Astrocyte of the hippocampus (primary cell): Measurements from ENCODE around the gene NDST3.
"Not testable (repeated sequence)": the region's sequence is repeated elsewhere in the genome, so short reads cannot be mapped to it uniquely, and the experiment has no call there.

Experiments used
- DNase-seq: peaks from one replicate; pipeline ENCODE4 v3.0.0; 2011; ENCODE audit warnings: low read depth, low spot score

Gene NDST3

DNA sequence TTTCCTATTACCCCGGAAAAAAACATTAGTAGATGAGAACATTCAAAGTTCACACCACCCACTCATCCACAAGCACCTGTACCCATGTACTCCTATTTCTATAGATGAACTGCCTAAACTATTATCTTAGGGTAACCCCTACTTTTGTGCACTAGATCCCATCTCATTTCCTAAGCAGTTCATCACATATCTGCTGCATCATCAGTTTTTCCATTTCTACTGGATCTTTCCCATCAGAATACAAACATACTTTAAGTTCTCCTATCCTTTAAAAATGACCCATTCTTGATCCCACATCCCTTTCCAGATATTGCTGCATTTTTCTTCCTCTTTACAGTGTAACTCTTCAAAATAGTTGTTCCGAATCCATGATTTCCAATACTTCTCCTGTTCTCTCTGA lies 237.5 kb downstream of the NDST3 start:
- DNase-seq = no peak

DNA sequence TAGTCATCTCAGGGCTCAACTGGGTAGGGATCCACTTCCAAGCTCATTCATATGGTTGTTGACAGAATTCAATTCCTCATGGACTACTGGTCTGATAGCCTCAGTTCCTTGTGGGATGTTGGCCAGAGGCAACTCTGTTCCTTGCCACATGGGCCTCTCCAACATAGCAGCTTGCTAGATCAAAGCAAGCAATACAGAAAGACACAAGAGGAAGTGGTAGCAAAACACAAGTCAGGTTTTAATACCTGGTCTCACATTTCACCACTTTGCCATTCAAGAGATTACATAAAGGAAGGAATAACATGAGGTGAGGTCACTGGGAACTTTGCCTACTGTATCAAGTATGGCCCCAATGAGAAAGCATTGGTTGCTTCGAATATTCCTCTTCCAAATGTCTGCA lies 239.4 kb downstream of the NDST3 start:
- DNase-seq = no peak

DNA sequence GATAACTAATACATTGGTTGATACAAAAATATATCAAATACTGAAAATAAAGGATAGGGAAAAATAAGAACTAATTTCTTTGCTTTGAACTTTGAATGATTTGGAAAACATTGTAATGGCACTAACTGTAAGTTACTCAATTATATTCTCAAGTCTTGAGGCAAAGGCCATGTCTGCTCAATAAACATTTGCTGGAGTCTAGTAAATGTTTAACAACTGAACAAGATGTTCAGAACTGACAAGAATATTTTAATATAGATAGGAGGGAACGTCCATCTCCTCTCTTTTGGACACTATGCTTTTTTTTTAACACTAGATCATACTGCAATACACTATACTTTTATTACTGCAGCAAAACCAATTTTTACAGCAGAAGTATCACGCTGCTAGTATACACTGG lies 242.3 kb downstream of the NDST3 start:
- no peak for DNase-seq

DNA sequence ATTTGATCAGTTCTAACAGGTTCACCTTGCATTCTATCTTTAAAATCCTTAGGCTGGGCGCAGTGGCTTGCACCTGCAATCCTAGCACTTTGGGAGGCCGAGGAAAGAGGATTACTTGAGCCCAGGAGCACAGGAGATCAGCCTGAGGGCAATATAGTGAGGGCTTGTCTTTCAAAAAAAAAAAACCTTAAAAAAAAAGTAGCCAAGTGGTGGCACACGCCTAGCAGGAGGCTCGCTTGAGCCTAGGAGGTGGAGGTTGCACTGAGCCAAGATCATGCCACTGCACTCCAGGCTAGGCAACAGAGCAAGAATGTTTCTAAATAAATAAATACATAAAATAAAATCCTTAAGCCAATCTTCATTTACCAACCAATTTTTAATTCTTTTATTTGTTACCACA lies 243.0 kb downstream of the NDST3 start:
- no peak for DNase-seq

DNA sequence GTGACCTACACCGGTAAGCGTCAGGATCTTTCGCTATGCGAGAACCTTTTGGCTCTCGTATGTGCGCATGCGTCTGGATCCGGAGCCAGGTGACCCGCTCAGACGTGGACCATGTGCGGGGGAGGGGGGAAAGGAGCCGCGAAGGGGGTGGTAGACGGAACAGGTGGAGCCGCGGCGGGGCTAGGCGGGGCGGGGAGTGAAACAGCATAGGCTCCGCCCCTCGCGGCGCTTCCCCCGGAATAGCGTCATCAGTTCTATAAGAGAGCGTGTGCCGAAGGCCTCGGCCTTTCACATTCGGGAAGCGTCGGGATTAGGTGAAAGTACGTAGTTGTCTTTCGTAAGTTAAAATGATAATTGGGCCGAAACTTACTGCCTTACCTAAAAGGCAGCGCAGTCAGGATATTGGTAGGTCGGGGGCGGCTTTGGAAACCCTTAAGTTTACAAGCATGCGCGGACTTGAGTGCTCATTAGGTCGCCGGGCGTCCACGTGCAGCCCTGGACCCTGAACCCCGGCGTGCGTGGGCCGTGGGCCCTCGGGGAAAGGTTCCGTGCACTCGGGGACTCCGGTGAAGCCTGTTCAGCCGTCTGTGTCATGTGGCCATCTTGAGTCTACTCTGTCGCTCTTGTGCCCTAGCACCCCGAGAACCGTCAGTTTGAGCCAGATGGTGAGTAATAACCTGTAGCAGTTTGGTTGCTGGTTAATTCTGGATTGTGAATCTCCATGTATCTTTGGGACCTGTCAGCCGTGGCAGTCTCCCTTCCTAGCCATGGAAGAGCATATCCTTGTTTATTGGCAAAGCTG lies 244.4 kb downstream of the NDST3 start:
- peak; percentile 97 for DNase-seq

DNA sequence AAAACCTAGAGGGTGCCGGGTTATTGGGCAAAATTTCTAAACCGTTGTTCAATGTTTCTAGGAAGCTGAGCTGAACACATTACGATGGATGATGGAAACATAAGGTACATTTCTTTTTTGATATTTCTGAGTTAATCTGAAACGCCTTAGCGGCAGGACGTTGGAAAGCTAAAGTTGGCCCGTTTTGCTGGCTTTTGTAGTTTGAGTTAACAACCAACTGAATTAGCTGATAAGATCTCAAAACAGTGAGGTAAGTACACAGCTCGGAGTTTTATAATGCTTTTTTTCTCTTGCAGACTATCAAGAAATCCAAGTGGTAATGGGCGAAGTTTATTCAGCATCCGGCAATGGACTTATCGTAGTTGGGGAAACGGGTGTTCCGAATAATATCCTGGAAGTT lies 245.0 kb downstream of the NDST3 start:
- DNase-seq = peak; percentile 16

DNA sequence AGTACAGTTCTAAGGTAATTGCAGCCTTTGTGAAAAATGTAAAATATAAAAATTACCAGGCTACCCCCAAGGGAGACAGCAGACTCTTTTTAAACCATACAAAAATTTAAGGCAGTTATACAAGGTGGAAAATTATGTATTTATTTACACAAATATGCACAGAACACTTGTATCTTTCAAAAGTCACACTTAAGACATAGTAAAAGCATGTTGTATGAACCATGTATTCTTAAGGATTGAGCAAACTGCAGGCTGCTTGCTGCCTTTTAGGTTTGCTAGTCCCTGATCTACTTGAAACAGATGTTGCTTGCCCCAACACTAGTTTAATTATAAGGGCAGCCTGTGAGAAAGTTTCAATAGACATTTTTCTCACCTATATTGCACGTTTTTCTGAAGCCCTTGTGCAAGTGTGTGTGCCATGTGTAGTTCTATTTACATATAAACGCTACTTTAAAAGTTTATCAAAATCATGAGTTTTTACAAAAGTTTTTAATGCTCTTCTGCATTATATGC lies 245.7 kb downstream of the NDST3 start:
- DNase-seq = no peak

DNA sequence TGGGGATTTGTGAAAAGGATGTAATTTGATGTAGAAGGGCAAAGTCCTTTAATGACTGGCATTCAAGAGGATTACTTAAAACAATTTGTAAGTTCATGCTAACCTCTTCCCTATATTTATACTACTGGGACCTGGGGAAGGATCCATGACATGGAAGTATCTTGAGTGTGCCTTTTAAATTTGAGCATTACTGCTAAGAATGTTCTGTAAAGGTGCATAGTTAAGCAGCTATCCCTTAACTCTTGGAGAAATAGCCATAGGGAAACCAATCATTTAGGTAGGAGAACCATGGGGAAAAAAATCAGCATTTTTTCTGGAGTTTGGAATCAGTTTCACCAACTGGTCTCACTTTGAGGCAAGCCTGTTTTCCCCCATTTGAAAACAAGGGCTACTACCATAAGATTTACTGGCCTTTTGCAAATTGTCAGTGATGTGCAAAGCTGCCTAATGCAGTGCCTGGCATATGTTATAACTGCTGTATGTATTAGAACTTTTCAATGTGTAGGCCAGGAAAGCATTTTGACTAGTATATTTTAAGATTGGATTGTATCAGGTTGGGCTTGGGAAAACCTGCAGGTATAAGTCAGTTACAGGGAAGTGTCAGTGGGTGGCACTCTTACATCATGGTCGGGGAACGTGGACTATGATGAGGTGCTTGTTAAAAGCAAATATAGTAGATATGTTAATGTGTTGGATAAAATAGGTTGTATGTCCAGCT lies 246.4 kb downstream of the NDST3 start:
- DNase-seq = peak; percentile 77

DNA sequence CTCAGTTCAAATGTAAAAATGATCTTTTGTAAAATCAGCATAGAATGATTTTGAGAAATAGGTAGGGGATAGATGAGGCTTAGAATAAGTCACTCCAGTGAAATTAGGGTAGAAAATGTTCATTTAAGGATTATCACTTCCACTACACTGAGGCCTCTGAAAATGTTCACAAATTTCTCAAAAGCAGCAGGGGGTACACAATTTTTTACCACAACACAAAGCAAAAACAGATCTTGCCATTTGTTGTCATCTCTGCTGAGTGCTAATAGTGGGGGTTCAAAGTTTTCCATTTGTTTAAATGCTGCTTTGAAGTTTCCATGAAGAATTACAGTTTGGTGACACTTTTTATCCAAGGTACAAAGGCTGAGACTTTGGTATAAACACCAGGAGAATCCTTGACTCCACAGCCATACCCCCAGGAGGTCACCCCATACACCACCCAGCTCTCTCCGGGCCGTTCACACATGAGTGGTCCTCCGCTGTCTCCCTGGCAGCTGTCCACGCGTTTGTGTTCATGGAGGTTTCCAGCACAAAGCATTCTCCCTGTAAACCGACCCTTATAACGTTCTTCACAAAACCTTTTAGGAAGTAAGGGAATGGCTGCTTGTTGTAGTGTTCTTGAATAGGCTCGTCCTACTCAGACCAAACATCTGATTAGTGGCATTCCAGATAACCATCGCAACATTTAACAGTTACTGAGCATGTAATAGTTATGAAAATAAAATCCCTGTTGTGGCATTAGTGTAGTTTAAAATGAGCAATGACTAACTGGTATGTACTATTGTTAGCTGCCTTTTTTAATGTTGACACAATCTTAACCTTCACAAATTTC lies 247.5 kb downstream of the NDST3 start:
- peak; percentile 77 for DNase-seq

DNA sequence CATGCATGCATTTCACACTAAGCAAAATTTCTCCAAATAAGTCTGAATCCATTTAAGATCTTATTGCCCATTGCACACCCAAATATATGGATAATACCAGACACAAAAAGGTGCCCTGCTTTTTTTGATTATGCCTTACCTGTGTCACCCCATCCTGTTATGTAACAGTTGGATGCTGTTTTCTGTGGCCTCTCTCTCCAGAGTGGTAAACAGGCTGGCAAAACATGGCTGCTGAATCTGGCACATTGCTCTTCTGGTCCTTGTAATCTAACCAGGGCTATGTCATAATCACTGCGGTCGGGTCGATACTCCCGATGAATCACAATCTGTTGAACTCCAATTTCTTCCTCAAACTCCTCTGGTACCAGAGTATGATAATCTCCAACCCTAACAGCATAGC lies 248.4 kb downstream of the NDST3 start:
- no peak for DNase-seq

DNA sequence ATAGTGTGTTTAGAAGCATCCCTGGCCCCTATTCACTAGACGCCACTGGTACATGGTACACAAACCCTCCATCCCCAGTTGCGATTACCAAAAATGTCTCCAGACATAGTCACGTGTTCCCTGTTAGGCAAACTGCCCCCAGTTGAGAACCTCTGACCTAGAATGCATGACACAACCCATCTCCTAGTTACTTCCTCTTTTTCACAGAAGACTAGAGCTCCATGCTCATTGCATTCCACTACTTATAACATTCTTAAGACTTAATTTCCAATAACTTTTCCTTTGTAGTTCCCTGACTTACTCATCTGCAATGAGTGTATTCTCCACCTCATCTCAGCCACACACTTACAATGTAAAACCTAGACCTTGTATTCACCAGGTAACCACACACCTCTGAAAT lies 249.9 kb downstream of the NDST3 start:
- no peak for DNase-seq

DNA sequence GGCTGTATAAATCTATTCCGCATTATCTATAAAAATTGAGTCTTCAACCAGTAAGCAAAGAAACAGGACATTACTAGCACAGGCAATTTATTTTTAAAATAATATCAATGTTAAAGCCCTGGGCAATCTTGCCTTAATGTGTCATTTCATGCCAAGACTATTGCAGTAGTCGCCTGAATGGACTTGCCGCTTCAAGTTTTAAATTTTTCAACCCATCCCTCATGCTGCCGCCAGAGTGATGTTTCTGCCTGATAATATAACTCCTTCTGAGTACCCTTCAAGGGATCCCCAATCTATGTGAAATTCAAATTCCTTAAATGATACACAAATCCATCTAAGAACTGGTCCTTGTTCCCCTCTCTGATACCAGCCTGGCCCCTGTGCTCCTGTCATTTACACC lies 251.6 kb downstream of the NDST3 start:
- DNase-seq = no peak

DNA sequence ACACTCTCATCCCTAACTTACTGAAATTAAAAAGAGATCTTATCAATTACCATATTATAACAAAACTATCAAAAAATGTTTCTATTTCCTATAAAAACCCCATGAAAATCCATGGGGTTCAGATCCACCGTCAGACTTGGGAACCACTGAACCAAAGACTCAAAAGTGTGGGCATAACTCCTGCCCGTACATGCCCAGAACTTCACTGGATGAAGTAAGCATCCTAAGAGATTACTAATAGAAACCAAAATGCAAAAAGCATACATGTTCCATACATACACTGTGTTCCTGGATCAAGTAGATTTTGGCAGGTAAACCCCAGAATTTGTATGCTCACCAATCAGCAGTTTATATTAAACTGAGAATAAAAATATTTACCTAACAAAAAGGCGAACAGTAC lies 252.4 kb downstream of the NDST3 start:
- DNase-seq = no peak

DNA sequence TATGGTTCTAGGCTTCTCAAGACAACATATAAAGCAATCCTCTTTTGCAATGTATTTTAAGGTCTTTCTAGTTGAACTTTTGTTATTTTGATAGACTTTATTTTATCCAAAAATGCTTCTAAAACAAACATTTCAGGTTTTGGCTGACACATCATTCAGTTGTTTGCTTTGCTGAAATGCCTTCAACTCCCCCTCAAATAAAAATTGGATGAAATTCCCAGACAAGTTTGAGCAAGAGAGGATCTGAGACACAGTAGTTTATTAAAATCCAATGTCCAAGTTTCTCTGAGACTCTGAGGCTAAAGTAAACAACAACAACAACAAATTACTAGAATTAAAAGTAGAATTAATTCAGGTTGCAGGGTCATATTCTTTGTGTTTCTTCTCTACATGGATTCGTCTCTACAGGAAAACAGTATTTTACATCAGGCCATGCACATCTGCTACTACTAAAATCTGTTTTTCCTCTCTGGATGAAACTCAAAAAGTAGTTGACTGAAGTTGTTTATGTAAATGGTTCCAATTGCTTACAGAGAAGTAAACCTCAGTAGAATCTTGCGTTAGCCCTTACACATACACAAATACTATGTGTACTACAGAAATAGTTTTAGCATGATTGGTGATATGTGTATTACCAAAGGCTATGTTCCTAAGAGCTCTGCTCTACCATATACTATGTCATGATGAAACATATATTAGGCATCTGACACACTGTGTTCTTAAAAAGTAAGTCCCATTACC lies 253.6 kb downstream of the NDST3 start:
- no peak for DNase-seq

DNA sequence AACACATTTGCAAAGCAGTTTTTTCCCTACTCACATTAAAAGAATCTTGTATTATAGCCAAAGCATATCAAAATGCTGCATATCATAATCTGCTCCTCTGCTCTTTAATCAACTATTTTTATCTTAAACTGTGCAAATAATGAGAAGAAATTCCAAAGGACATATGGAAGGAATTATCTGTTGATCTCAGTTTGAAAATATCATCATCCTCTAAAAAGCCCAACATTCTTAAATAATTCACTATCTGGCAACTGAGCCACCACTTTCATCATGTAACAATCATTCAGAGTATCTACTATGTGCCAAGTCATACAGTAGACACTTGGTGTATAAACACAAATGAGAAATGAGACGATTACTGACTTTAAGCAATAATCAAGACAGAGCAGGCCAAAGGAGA lies 255.5 kb downstream of the NDST3 start:
- DNase-seq = no peak

DNA sequence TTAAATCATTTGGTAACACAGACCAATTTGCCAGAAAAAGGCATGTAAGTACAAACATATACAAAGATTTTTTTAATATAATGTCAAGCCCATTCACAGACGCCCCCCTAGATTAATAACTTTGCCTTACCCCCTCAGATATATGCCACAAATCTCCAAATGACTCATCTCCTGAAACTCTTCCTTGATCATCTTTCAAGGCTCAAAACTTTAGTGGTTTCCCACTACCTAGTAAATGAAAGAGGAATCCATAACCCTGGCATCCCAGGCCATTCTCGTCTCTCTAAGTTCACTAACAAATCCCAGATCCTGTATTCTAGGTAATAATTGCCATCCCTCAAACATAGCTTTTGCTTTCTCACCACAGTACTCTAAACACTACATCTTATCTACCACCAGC lies 256.7 kb downstream of the NDST3 start:
- no peak for DNase-seq

DNA sequence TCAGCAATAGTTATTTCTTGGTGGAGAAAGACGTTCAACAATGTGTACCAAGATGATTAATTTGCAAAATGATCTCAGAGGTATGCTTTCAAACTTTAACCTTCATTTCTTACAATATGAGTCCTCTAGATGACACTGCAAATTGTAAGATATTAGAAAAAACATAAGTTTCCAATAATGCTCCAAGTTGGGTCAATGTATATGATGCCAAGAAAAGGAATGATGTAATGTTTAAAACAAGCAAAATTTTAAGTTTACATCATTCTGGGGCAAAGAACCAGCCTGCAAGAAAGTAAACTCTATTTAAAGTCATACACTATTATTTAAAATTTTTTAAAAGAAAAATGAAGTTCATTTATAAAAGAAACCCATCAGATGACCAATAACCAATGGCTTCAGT lies 262.4 kb downstream of the NDST3 start:
- no peak for DNase-seq

DNA sequence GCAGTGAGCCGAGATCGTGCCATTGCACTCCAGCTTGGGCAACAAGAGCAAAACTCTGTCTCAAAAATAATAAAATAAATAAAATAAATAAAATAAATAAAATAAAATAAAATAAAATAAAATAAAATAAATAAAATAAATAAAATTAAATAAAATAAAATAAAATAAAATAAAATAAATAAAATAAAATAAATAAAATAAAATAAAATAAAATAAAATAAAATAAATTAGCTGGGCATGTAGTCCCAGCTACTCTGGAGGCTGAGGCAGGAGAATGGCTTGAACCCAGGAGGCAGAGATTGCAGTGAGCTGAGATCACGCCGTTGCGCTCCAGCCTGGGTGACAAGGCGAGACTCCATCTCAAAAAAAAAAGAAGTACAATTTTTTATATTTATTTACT lies 265.3 kb downstream of the NDST3 start:
- not testable (repeated sequence) for DNase-seq

DNA sequence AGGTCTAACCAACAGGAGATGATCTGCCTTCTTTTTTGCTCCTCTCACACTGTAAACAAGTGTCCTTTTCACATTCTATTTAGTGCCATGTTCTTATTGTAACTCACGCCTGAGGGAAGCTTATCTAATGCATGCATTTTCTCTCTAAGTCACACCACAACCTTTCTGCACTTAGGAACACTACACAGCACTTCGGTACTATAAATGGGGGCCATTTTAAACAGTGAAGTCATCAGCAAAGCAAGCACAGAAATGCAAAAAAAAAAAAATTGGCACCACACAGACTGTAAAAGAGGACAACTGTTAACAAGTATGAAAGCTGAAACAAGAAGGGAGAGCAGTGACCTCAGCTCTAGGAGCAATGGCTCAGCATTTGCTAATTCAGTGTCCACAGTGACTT lies 273.4 kb downstream of the NDST3 start:
- DNase-seq = no peak
